ENCODE measurements around the gene E2F8.

DNA sequence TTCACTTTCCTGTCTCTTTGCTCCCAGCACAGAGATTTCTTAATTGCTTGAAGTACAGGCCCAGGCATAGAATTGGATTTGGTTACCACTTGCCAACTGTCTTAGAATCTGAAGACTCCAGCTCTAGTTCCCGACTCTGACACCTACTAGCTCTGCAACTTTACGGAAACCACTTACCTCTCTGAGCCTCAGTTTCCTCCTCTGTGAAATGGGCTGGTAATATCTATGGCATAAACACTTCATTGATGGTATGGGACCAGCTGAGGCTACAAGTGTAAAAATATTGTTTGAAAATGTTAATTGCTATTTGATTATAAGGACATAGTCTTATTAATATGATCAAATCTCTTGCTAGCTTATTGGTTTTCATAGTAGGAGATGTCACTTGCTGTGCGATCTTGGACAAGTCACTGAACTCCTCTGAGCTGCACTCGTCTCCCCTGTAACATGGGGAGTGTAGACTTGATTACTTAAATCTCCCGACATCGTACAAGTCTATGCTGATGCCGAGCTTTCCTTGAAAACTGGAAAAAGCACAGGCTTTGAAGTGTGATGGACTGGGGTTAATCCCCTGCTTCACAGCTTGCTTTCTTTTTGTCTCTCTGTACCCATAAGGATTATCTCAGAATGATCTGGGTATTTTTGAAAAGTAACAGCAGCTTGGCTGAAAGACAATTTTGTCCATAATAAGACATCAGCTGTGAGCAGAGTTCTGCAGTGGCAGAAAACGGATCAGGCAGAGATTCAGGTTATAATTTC is 11.8 kb upstream of the E2F8 start:
- TF ChIP-seq, protein P1, sequence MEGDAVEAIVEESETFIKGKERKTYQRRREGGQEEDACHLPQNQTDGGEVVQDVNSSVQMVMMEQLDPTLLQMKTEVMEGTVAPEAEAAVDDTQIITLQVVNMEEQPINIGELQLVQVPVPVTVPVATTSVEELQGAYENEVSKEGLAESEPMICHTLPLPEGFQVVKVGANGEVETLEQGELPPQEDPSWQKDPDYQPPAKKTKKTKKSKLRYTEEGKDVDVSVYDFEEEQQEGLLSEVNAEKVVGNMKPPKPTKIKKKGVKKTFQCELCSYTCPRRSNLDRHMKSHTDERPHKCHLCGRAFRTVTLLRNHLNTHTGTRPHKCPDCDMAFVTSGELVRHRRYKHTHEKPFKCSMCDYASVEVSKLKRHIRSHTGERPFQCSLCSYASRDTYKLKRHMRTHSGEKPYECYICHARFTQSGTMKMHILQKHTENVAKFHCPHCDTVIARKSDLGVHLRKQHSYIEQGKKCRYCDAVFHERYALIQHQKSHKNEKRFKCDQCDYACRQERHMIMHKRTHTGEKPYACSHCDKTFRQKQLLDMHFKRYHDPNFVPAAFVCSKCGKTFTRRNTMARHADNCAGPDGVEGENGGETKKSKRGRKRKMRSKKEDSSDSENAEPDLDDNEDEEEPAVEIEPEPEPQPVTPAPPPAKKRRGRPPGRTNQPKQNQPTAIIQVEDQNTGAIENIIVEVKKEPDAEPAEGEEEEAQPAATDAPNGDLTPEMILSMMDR (IDR thresholded peaks at IDR 0.05) = no peak
- TF ChIP-seq POLR2A (IDR thresholded peaks at IDR 0.05) = no peak

All from heart left ventricle (tissue), 13 donors.